Measurements from ENCODE around the gene MSANTD1. TPM values are rescaled to one million over a fixed set of nuclear protein-coding genes. Genes with fewer than 3 reads are reported as not detected.

Gene MSANTD1
- total and polyA plus RNA-seq, 2 donors (not counting 1 experiment from before 2014, with no cell fraction given) = 0.78 to 5.5 TPM

GRCh38 chr4:3234171-3235029 lies 14.6 kb upstream of the MSANTD1 start:
- peaks cover under 1 to 78% of the 10 kb centered on the region in 2 experiments for H3K36me3 ChIP-seq (replicated peaks in 1 of 2; ENCODE audit: control extremely low read depth in 1 of 2, control insufficient read depth in 1 of 2, extremely low read depth in 1 of 2, insufficient read depth in 2 of 2, low read length in 1 of 2)
- WGBS (ENCODE audit: insufficient coverage) = 92% methylated on average over 23 of the region's 23 CpGs
- no peaks in the 10 kb centered on the region for H3K9me3 Mint-ChIP-seq (ENCODE audit: insufficient read depth)
- H3K4me3 ChIP-seq (ENCODE audit: control extremely low read depth in 1 of 5, extremely low read depth in 1 of 5, insufficient read depth in 1 of 5, low read depth in 2 of 5, low read length in 4 of 5) = no peak overlapping the region
- no peaks in the 10 kb centered on the region for H3K9me3 ChIP-seq (ENCODE audit: control extremely low read depth in 1 of 3, control insufficient read depth in 2 of 3, insufficient read depth in 1 of 3, low read length in 2 of 3)
- H2AFZ ChIP-seq (ENCODE audit: insufficient read depth, low read depth, low read length, poor library complexity, severe bottlenecking) = no peak overlapping the region
- no peak overlapping the region for H3K27ac Mint-ChIP-seq
- ATAC-seq (ENCODE audit: low read depth) (no peak), DNase-seq (no peak)
- H4K20me1 ChIP-seq (ENCODE audit: control insufficient read depth, insufficient read depth, low read length, poor library complexity, severe bottlenecking) = no peaks in the 10 kb centered on the region
- no peaks in the 10 kb centered on the region for H3K27me3 Mint-ChIP-seq
- POLR2A ChIA-PET = no interaction called here
- CTCF ChIA-PET = no interaction called here
- H3K27me3 ChIP-seq (replicated peaks in 1 of 4; ENCODE audit: control extremely low read depth in 1 of 4, control insufficient read depth in 3 of 4, insufficient read depth in 4 of 4, low read length in 3 of 4) = no peaks in the 10 kb centered on the region
- H3K4me1 ChIP-seq (ENCODE audit: control insufficient read depth in 2 of 2, insufficient read depth in 2 of 2, low read length in 2 of 2) = no peaks in the 10 kb centered on the region
- no peaks in the 10 kb centered on the region for H3K4me1 Mint-ChIP-seq
- H3K79me2 ChIP-seq (ENCODE audit: control insufficient read depth, insufficient read depth, low read length) = no peaks in the 10 kb centered on the region
- H3K27ac ChIP-seq (ENCODE audit: low read length in 2 of 2) = no peak overlapping the region
- intact Hi-C loops (cut with micrococcal nuclease) = no loop called here
- no peak for TF ChIP-seq EZH2 (IDR thresholded peaks at IDR 0.05; ENCODE audit: borderline replicate concordance, insufficient read depth, low read depth, low read length, poor library complexity, severe bottlenecking)
- TF ChIP-seq CTCF (IDR thresholded peaks at IDR 0.05) = no peak
- H3K4me2 ChIP-seq (replicated peaks; ENCODE audit: low read depth, low read length, poor library complexity, severe bottlenecking) = no peak overlapping the region
- H3K4me3 Mint-ChIP-seq = no peak overlapping the region
- no peak overlapping the region for H3K9ac ChIP-seq (ENCODE audit: low read length)

GRCh38 chr4:3235030-3235345 lies 14.0 kb upstream of the MSANTD1 start:
- no peaks in the 10 kb centered on the region for H3K79me2 ChIP-seq (ENCODE audit: control insufficient read depth, insufficient read depth, low read length)
- no peaks in the 10 kb centered on the region for H3K4me1 ChIP-seq (ENCODE audit: control insufficient read depth in 2 of 2, insufficient read depth in 2 of 2, low read length in 2 of 2)
- no peak for DNase-seq
- H3K36me3 ChIP-seq (replicated peaks in 1 of 2; ENCODE audit: control extremely low read depth in 1 of 2, control insufficient read depth in 1 of 2, extremely low read depth in 1 of 2, insufficient read depth in 2 of 2, low read length in 1 of 2) = peaks cover 0 to 78% of the 10 kb centered on the region in 2 experiments
- H4K20me1 ChIP-seq (ENCODE audit: control insufficient read depth, insufficient read depth, low read length, poor library complexity, severe bottlenecking) = no peaks in the 10 kb centered on the region
- H3K9me3 Mint-ChIP-seq (ENCODE audit: insufficient read depth) = no peaks in the 10 kb centered on the region
- ATAC-seq (ENCODE audit: low read depth) = no peak
- no peak overlapping the region for H3K4me2 ChIP-seq (replicated peaks; ENCODE audit: low read depth, low read length, poor library complexity, severe bottlenecking)
- WGBS (ENCODE audit: insufficient coverage) = 97% methylated on average over 14 of the region's 14 CpGs
- H3K9me3 ChIP-seq (ENCODE audit: control extremely low read depth in 1 of 3, control insufficient read depth in 2 of 3, insufficient read depth in 1 of 3, low read length in 2 of 3) = no peaks in the 10 kb centered on the region
- CTCF ChIA-PET = no interaction called here
- H2AFZ ChIP-seq (ENCODE audit: insufficient read depth, low read depth, low read length, poor library complexity, severe bottlenecking) = no peak overlapping the region
- TF ChIP-seq CTCF (IDR thresholded peaks at IDR 0.05) (no peak), EZH2 (IDR thresholded peaks at IDR 0.05; ENCODE audit: borderline replicate concordance, insufficient read depth, low read depth, low read length, poor library complexity, severe bottlenecking) (no peak)
- no peak overlapping the region for H3K9ac ChIP-seq (ENCODE audit: low read length)
- intact Hi-C loops (cut with micrococcal nuclease) = no loop called here
- H3K4me1 Mint-ChIP-seq = no peaks in the 10 kb centered on the region
- H3K4me3 ChIP-seq (ENCODE audit: control extremely low read depth in 1 of 5, extremely low read depth in 1 of 5, insufficient read depth in 1 of 5, low read depth in 2 of 5, low read length in 4 of 5) = no peak overlapping the region
- no peaks in the 10 kb centered on the region for H3K27me3 Mint-ChIP-seq
- H3K27ac ChIP-seq (ENCODE audit: low read length in 2 of 2) = no peak overlapping the region
- H3K27me3 ChIP-seq (replicated peaks in 1 of 4; ENCODE audit: control extremely low read depth in 1 of 4, control insufficient read depth in 3 of 4, insufficient read depth in 4 of 4, low read length in 3 of 4) = no peaks in the 10 kb centered on the region
- no peak overlapping the region for H3K4me3 Mint-ChIP-seq
- POLR2A ChIA-PET = no interaction called here
- H3K27ac Mint-ChIP-seq = no peak overlapping the region

All from B cell (primary cell).